Stimulated activated memory B cell treated with anti-CD40 and anti-IgM and Interleukin-4, amounts not matched to agents 10 μg/mL and 1 μg/mL and 100 μg/mL, for 72 hours (primary cell): ENCODE results near the gene ALDH3B2.
"Not testable (repeated sequence)": the region's sequence is repeated elsewhere in the genome, so short reads cannot be mapped to it uniquely, and the experiment has no call there.

Experiments
- ATAC-seq: fragments of 150-1000 bp; cut with Tn5 transposase; 2 replicates; pipeline ENCODE4 v1.10.0; 2021
- H3K27ac Mint-ChIP-seq: one replicate; pipeline ENCODE4 v1.8.0; 2022; ENCODE audit warnings: mild to moderate bottlenecking, mixed read lengths
- H3K27me3 Mint-ChIP-seq: one replicate; pipeline ENCODE4 v1.8.0; 2022; ENCODE audit warnings: mixed read lengths
- H3K36me3 Mint-ChIP-seq: one replicate; pipeline ENCODE4 v1.8.0; 2022; ENCODE audit warnings: mixed read lengths
- H3K4me1 Mint-ChIP-seq: one replicate; pipeline ENCODE4 v1.8.0; 2022; ENCODE audit warnings: mixed read lengths
- H3K4me3 Mint-ChIP-seq: one replicate; pipeline ENCODE4 v1.8.0; 2022; ENCODE audit warnings: mild to moderate bottlenecking, moderate library complexity, mixed read lengths
- H3K9me3 Mint-ChIP-seq: one replicate; pipeline ENCODE4 v1.8.0; 2022; ENCODE audit warnings: mixed read lengths

Gene ALDH3B2

DNA sequence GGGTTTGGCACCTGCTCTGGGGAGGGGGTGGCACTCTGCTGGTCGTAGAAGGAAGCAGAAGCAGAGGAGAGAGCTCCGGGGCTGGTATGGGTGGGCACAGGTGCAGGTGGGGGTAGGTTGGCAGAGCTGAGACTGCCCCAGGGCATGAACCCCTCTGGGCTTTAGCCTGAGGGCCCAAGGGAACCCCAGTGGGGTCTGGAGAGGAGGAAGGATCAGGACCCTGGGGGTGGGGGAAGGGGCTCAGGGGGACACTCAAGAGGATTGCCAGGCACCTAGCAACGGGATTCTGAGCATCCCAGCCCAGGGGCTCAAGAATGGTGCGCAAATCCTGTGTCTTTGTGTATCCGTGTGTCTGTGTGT lies 6.3 kb downstream of the ALDH3B2 start:
- Mint-ChIP-seq H3K27ac (no peak overlapping the region), H3K9me3 (no peaks in the 10 kb centered on the region), H3K4me3 (no peak overlapping the region), H3K4me1 (peaks cover 6% of the 10 kb centered on the region), H3K27me3 (peaks cover 28% of the 10 kb centered on the region), H3K36me3 (no peaks in the 10 kb centered on the region)
- ATAC-seq: no peak

GRCh38 chr11:67667490-67668191 lies 6.8 kb downstream of the ALDH3B2 start:
- H3K36me3 Mint-ChIP-seq: no peaks in the 10 kb centered on the region
- ATAC-seq: peak; percentile 81
- peaks cover 22% of the 10 kb centered on the region for H3K27me3 Mint-ChIP-seq
- no peak overlapping the region for H3K27ac Mint-ChIP-seq
- H3K9me3 Mint-ChIP-seq: no peaks in the 10 kb centered on the region
- peaks cover 6% of the 10 kb centered on the region for H3K4me1 Mint-ChIP-seq
- H3K4me3 Mint-ChIP-seq: no peak overlapping the region

DNA sequence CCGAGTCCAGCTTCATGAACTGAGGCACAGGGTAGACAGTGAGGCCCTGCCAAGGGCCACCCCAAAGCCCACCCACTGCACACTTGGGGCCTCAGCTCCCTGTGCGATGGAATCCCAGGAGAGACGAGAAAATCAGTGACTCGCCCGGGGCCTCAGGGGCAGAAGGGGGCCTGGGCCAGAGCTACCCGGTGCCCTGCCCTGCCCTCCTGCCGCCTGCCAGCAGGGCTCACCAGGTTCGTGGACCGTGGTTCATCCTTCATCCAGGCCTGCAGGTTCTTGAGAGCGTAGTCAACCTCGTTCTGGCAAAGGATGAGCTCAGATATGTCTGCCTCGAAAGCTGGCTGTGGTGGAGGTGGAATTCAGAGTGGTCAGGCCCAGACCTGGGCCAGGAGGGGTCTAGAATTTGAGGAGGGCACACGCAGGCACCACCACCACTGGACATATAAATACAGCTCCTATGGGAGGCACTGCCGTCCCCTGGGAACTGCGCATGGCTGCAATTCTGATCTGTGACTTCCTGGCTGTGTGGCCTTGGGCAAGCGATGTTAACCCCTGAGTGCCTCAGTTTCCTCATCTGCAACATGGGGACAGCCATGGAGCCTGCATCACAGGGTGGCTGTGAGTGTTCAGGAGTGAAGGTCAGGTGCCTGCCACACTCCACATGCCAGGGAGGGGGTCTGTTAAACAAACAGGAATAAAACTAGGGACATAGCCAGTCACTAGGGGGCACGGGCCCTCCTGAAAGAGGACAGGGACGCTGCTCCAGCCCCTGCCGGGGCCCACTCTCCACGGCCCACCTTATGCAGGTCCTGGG lies 7.5 kb downstream of the ALDH3B2 start:
- H3K9me3 Mint-ChIP-seq: no peaks in the 10 kb centered on the region
- H3K27me3 Mint-ChIP-seq: peaks cover 17% of the 10 kb centered on the region
- ATAC-seq: peak; percentile 27
- H3K36me3 Mint-ChIP-seq: no peaks in the 10 kb centered on the region
- no peak overlapping the region for H3K27ac Mint-ChIP-seq
- H3K4me3 Mint-ChIP-seq: no peak overlapping the region
- peaks cover 6% of the 10 kb centered on the region for H3K4me1 Mint-ChIP-seq

DNA sequence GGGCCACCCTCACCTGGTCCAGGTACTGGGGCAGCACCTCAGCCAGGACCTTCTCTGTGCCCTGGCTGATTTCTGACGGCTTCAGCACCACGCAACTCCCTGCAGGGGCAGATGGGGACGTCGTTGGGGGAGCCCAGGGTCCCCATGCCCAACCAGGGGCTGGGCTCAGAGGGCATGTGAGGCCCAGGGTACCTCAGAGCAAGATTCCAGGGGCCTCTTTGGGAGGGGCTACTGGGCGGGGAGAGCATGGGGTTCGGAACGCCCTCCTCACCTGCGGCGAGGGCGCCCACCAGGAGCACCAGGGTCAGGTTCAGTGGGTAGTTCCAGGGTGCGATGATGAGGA lies 8.1 kb downstream of the ALDH3B2 start:
- Mint-ChIP-seq H3K9me3 (no peaks in the 10 kb centered on the region), H3K36me3 (no peaks in the 10 kb centered on the region), H3K4me1 (peaks cover 6% of the 10 kb centered on the region), H3K27ac (no peak overlapping the region), H3K27me3 (peaks cover 17% of the 10 kb centered on the region), H3K4me3 (no peak overlapping the region)
- no peak for ATAC-seq

DNA sequence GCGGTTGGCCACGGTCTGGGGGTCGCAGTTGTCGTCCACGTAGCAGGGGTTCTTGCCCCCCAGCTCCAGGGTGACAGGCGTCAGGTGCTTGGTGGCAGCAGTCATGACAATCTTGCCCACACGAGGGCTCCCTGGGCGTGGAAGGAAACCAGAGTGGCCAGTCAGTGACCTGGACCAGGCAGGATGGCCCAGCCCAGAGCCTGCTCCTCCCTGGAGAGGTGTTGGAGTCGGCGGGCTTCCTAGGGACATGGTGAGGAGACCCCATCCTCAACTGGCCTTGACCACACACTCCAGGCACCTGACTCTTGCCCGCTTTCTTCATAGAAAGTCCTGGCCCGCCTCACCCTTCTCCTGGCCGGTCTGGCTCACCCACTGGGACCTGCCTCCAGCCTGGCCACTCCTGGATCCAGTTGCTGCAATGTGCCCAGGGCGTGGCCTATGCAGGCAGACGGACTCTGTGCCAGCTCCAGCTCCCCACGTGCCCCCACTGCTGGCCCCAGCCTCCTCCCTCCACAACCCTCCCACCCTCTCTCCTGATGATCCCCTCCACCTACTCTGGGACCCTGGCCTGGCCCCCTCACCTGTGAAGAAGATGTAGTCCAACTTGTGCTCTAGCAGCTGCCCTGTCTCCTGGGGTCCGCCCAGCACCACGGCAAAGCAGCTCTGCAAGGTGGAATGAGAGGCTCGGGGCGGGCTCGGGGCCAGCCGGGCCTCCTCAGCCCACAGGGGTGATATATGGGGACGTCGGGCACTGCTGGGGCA lies 8.7 kb downstream of the ALDH3B2 start:
- Mint-ChIP-seq H3K36me3 (no peaks in the 10 kb centered on the region), H3K4me1 (peaks cover 6% of the 10 kb centered on the region), H3K27ac (no peak overlapping the region), H3K4me3 (no peak overlapping the region), H3K27me3 (peaks cover 12% of the 10 kb centered on the region), H3K9me3 (no peaks in the 10 kb centered on the region)
- ATAC-seq: no peak

- Mint-ChIP-seq H3K36me3 (no peaks in the 10 kb centered on the region), H3K9me3 (no peaks in the 10 kb centered on the region), H3K27ac (no peak overlapping the region), H3K4me1 (peaks cover 6% of the 10 kb centered on the region), H3K4me3 (no peak overlapping the region), H3K27me3 (peaks cover 5% of the 10 kb centered on the region)
- ATAC-seq: no peak
These were observed 9.5 kb downstream of the ALDH3B2 start for GRCh38 chr11:67664696-67665540.

- Mint-ChIP-seq H3K9me3 (no peaks in the 10 kb centered on the region), H3K4me1 (peaks cover 6% of the 10 kb centered on the region), H3K27ac (no peak overlapping the region), H3K27me3 (peaks cover 5% of the 10 kb centered on the region), H3K36me3 (no peaks in the 10 kb centered on the region), H3K4me3 (no peak overlapping the region)
- no peak for ATAC-seq
These were observed 10.2 kb downstream of the ALDH3B2 start for GRCh38 chr11:67664213-67664585.

GRCh38 chr11:67663532-67664212 lies 10.8 kb downstream of the ALDH3B2 start:
- no peak overlapping the region for H3K27ac Mint-ChIP-seq
- ATAC-seq: no peak
- no peaks in the 10 kb centered on the region for H3K9me3 Mint-ChIP-seq
- no peak overlapping the region for H3K4me3 Mint-ChIP-seq
- H3K4me1 Mint-ChIP-seq: peaks cover 12% of the 10 kb centered on the region
- peaks cover 5% of the 10 kb centered on the region for H3K27me3 Mint-ChIP-seq
- no peaks in the 10 kb centered on the region for H3K36me3 Mint-ChIP-seq

- Mint-ChIP-seq H3K27ac (no peak overlapping the region), H3K9me3 (no peaks in the 10 kb centered on the region), H3K4me3 (no peak overlapping the region), H3K4me1 (peaks cover 14% of the 10 kb centered on the region), H3K27me3 (peaks cover 5% of the 10 kb centered on the region), H3K36me3 (no peaks in the 10 kb centered on the region)
- no peak for ATAC-seq
These were observed 11.4 kb downstream of the ALDH3B2 start for GRCh38 chr11:67662835-67663531.

- H3K27me3 Mint-ChIP-seq: peaks cover 5% of the 10 kb centered on the region
- no peak for ATAC-seq
- H3K36me3 Mint-ChIP-seq: no peaks in the 10 kb centered on the region
- no peaks in the 10 kb centered on the region for H3K9me3 Mint-ChIP-seq
- H3K4me1 Mint-ChIP-seq: peaks cover 13% of the 10 kb centered on the region
- H3K27ac Mint-ChIP-seq: no peak overlapping the region
- H3K4me3 Mint-ChIP-seq: no peak overlapping the region
These were observed 12.1 kb downstream of the ALDH3B2 start for GRCh38 chr11:67662142-67662834.

DNA sequence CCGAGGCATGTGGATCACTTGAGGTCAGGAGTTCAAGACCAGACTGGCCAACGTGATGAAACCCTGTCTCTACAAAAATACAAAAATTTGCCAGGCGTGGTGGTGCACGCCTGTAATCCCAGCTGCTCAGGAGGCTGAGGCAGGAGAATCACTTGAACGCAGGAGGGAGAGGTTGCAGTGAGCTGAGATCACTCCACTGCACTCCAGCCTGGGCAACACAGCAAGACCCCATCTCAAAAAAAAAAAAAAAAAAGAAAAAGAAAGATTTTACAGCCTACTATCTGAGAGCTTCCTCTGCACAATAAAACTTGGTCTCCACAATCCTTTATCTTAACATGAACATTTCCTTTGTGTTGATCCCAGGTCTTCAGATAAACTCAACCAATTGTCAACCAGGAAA lies 13.7 kb downstream of the ALDH3B2 start:
- not testable (repeated sequence) for H3K9me3 Mint-ChIP-seq, H3K27me3 Mint-ChIP-seq, H3K4me1 Mint-ChIP-seq, H3K27ac Mint-ChIP-seq, H3K4me3 Mint-ChIP-seq, H3K36me3 Mint-ChIP-seq, ATAC-seq

- ATAC-seq, H3K4me3 Mint-ChIP-seq, H3K4me1 Mint-ChIP-seq, H3K36me3 Mint-ChIP-seq, H3K27ac Mint-ChIP-seq, H3K27me3 Mint-ChIP-seq, H3K9me3 Mint-ChIP-seq: not testable (repeated sequence)
These were observed 14.7 kb downstream of the ALDH3B2 start for GRCh38 chr11:67659651-67660165.

GRCh38 chr11:67657300-67657699 lies 17.1 kb downstream of the ALDH3B2 start:
- Mint-ChIP-seq H3K36me3 (no peaks in the 10 kb centered on the region), H3K4me1 (peaks cover 8% of the 10 kb centered on the region), H3K4me3 (no peak overlapping the region), H3K27ac (no peak overlapping the region), H3K27me3 (no peaks in the 10 kb centered on the region), H3K9me3 (peaks cover 3% of the 10 kb centered on the region)
- no peak for ATAC-seq
